PFSK-1 (cell line): ENCODE data around the gene ST7.

ENCODE experiments used
- FOXP2 ChIP-seq: optimal IDR thresholded peaks from 2 replicates; pipeline ENCODE3; 2011; ENCODE audit warnings: borderline replicate concordance, control low read depth, inconsistent platforms; ENCODE audit not compliant: insufficient read depth; ENCODE audit errors: extremely low read length, extremely low read depth
- POLR2AphosphoS5 ChIP-seq: IDR thresholded peaks from 2 replicates; pipeline ENCODE4 v1.6.1; 2012; ENCODE audit warnings: low read depth, mild to moderate bottlenecking, control low read depth, low read length, moderate library complexity
- SIN3A ChIP-seq: IDR thresholded peaks from 2 replicates; pipeline ENCODE4 v1.6.1; 2012; ENCODE audit warnings: mild to moderate bottlenecking, low read length, moderate library complexity, borderline replicate concordance; ENCODE audit not compliant: insufficient read depth
- TAF1 ChIP-seq: IDR thresholded peaks from 2 replicates; pipeline ENCODE4 v1.6.1; 2012; ENCODE audit warnings: low read length, control low read depth, borderline replicate concordance; ENCODE audit not compliant: insufficient read depth
- TF ChIP-seq, protein P1 (sequence below), 2 experiments: IDR thresholded peaks; 2 replicates each; pipeline versions ENCODE4 v1.6.1 to v1.8.0; 2011 to 2012; ENCODE audit warnings: low read depth in 2 of 2, low read length in 2 of 2, control low read depth in 1 of 2, inconsistent platforms in 1 of 2, mild to moderate bottlenecking in 1 of 2, moderate library complexity in 1 of 2; ENCODE audit not compliant: insufficient read depth in 1 of 2

DNA sequence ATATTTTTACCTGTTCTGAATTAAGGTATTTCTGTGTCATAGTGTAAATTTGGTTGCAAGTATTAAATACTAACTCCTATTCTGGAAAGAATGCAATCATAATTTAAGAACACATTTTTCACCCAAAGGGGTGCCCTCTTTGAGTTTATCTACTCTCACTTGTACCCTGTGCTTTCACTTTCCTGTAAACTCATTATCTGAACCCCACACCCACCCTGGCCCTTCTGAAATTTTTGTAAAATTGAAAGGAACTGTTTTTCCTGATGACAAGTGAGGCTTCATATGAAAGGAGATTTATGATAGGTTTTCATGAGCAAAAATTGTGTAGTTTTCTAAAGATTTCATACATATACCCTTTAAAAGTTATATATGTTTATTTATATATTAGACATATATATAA, 235.1 kb downstream of the ST7 start:
- no peak for TF ChIP-seq SIN3A
- TF ChIP-seq POLR2AphosphoS5 = no peak
- TF ChIP-seq, protein P1, sequence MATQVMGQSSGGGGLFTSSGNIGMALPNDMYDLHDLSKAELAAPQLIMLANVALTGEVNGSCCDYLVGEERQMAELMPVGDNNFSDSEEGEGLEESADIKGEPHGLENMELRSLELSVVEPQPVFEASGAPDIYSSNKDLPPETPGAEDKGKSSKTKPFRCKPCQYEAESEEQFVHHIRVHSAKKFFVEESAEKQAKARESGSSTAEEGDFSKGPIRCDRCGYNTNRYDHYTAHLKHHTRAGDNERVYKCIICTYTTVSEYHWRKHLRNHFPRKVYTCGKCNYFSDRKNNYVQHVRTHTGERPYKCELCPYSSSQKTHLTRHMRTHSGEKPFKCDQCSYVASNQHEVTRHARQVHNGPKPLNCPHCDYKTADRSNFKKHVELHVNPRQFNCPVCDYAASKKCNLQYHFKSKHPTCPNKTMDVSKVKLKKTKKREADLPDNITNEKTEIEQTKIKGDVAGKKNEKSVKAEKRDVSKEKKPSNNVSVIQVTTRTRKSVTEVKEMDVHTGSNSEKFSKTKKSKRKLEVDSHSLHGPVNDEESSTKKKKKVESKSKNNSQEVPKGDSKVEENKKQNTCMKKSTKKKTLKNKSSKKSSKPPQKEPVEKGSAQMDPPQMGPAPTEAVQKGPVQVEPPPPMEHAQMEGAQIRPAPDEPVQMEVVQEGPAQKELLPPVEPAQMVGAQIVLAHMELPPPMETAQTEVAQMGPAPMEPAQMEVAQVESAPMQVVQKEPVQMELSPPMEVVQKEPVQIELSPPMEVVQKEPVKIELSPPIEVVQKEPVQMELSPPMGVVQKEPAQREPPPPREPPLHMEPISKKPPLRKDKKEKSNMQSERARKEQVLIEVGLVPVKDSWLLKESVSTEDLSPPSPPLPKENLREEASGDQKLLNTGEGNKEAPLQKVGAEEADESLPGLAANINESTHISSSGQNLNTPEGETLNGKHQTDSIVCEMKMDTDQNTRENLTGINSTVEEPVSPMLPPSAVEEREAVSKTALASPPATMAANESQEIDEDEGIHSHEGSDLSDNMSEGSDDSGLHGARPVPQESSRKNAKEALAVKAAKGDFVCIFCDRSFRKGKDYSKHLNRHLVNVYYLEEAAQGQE (IDR thresholded peaks at IDR 0.05; ENCODE audit: insufficient read depth in 1 of 2, low read depth in 2 of 2, low read length in 2 of 2) = no peak
- no peak for TF ChIP-seq TAF1
- no peak for TF ChIP-seq FOXP2
